GM21529 (cell line): ENCODE results near the gene SAE1.
A peak's percentile ranks its signal among the peaks of the same experiment; 100 is the strongest.
"Not testable (repeated sequence)": the region's sequence is repeated elsewhere in the genome, so short reads cannot be mapped to it uniquely, and the experiment has no call there.

Source experiments
- ATAC-seq: cut with Tn5 transposase; IDR thresholded peaks from one replicate; pipeline ENCODE4 v1.9.1; 2021; ENCODE audit not compliant: unreplicated experiment

The SAE1 gene

GRCh38 chr19:47130589-47131227, at the start of gene SAE1:
Gene SAE1 (plus strand): TSS chr19:47130835. CDS start chr19:47130931, 96 bp downstream.
- ATAC-seq, result peak; percentile 72

- ATAC-seq, result no peak
These were observed 49.5 kb upstream of the SAE1 start for GRCh38 chr19:47081095-47081494.

- ATAC-seq, result no peak
These were observed 48.1 kb upstream of the SAE1 start for GRCh38 chr19:47082493-47082892.

- ATAC-seq, result no peak
These were observed 45.7 kb upstream of the SAE1 start for GRCh38 chr19:47084879-47085439.

- ATAC-seq, result no peak
These were observed 44.4 kb upstream of the SAE1 start for GRCh38 chr19:47086280-47086679.

- no peak for ATAC-seq
These were observed 40.8 kb upstream of the SAE1 start for GRCh38 chr19:47089767-47090350.

GRCh38 chr19:47093254-47093653, 37.4 kb upstream of the SAE1 start:
- ATAC-seq, result no peak

- ATAC-seq, result no peak
These were observed 36.8 kb upstream of the SAE1 start for GRCh38 chr19:47093841-47094240.

- no peak for ATAC-seq
These were observed 35.8 kb upstream of the SAE1 start for GRCh38 chr19:47094557-47095475.

- ATAC-seq, result no peak
These were observed 35.0 kb upstream of the SAE1 start for GRCh38 chr19:47095476-47096099.

- ATAC-seq, result no peak
These were observed 34.4 kb upstream of the SAE1 start for GRCh38 chr19:47096100-47096704.

- ATAC-seq, result no peak
These were observed 33.9 kb upstream of the SAE1 start for GRCh38 chr19:47096721-47097120.

GRCh38 chr19:47097396-47098201, 33.0 kb upstream of the SAE1 start:
- ATAC-seq, result no peak

GRCh38 chr19:47098608-47099007, 32.0 kb upstream of the SAE1 start:
- ATAC-seq, result no peak

- no peak for ATAC-seq
These were observed 31.0 kb upstream of the SAE1 start for GRCh38 chr19:47099576-47100050.

- no peak for ATAC-seq
These were observed 30.3 kb upstream of the SAE1 start for GRCh38 chr19:47100290-47100689.

- not testable (repeated sequence) for ATAC-seq
These were observed 29.5 kb upstream of the SAE1 start for GRCh38 chr19:47101116-47101515.

- no peak for ATAC-seq
These were observed 28.1 kb upstream of the SAE1 start for GRCh38 chr19:47102346-47103060.

- no peak for ATAC-seq
These were observed 26.0 kb upstream of the SAE1 start for GRCh38 chr19:47104680-47105079.
